GM18951 (cell line): Measurements from ENCODE around the gene NID1.

Experiments
- POLR2A ChIP-seq: IDR thresholded peaks from 4 replicates; pipeline ENCODE4 v1.6.1; 2011; ENCODE audit warnings: mild to moderate bottlenecking; ENCODE audit not compliant: insufficient read length, insufficient read depth; ENCODE audit errors: extremely low read depth
- in situ Hi-C: fragments of 300-500 bp; cut with MboI; formaldehyde crosslinking; loops from one replicate; pipeline ENCODE4 v1.12.0; 2022; ENCODE audit warnings: low sequenced_read_pairs, mixed read lengths, inconsistent platforms; ENCODE audit not compliant: unreplicated experiment

Gene NID1

DNA sequence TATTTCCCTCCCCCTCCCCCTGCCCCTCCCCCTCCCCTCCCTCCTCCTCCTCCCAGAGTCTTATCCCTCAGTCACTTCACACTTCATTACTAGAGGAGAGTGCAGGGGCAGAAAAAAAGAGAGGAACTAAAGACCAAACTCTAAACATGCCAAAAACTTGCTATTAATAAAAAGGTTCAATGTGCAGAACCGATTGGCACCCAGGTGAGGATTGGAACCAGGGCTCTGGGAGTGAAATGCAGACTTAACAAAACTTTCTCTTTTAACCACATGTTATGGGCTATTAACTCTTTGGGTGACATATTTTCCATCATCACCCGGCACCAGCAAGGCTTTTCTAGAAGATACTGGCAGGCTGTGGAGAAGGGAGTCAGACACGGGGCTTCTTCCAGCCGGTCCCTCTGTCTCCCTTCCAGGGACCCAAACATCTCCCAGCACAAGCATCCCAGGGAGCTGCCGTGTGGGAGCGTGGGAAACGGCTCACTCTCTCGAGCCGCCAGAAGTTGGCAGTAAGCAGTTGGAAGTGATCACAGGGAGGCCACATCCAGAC is 13.6 kb downstream of the NID1 start:
- TF ChIP-seq POLR2A: no peak
- in situ Hi-C loops: no loop called here

- in situ Hi-C loops: no loop called here
Observed at GRCh38 chr1:236045771-236046170, 19.1 kb downstream of the NID1 start.

GRCh38 chr1:236044341-236044740 is 20.5 kb downstream of the NID1 start:
- no peak for TF ChIP-seq POLR2A
- in situ Hi-C loops: no loop called here

More at GRCh38 chr1:236045771-236046170, 19.1 kb downstream of the NID1 start:
- TF ChIP-seq POLR2A: no peak

GRCh38 chr1:236041631-236042618 is 23.0 kb downstream of the NID1 start:
- in situ Hi-C loops: no loop called here
- no peak for TF ChIP-seq POLR2A

DNA sequence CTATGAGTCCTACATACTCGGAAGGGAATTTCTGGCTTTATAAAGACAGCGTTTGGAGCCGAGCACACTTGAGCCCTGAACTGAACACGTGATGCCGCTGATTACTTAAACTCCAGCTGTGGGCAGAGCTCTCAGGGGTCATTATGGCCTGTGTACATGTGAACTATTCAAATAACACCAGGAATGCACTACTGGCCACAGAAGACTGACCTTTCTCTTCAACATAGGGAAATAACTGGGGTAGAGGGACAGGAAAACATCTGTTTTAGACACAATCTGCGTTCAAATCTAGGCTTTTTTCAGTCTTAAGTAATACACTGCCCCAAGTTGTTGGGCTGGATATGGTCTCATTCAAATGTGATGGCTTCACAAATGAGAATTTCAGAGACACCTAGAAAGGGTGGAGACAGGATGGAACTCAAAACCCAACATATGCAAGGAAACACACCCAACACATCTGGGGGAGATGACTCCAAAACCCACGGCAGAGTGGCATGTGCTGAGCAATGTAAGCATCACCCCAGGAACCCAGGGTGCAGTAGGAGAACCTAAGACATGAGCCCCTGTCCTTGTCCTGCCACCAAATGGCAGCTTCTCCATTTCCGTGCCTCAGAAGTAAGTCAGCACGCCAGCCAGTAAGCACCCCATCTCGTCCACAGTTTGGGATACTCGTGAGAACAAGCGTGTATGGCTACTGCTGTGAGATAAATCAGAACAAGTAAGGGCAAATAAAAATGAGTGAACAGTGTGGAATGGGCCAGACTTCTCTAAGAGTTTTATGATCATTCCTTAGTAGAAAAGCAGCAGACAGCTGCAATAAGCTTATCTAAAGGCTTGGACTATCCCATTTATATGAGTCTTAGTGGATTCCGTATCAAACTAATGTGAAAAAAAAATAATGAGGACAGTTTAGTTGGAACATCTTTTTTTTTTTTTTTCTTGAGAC is 24.9 kb downstream of the NID1 start:
- TF ChIP-seq POLR2A: no peak
- in situ Hi-C loops: no loop called here

DNA sequence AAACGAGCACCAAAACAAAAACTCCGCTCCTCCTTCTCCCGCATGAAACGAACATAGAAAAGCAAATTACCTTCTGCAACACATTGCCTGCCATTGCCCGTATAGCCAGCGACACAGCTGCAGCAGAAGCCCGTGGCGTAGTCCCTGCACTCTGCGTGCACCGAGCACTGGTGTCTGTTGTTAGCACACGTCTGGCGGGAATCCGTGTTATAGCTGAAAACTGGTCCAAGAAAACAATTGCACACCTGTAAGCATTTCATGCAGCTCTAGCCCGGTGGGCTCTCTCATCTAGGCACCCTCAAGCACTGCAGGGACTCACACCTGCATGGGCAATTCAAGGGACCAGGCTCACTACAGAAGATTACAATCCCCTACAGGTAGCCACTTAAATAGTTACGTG is 26.9 kb downstream of the NID1 start:
- TF ChIP-seq POLR2A: no peak
- in situ Hi-C loops: no loop called here

DNA sequence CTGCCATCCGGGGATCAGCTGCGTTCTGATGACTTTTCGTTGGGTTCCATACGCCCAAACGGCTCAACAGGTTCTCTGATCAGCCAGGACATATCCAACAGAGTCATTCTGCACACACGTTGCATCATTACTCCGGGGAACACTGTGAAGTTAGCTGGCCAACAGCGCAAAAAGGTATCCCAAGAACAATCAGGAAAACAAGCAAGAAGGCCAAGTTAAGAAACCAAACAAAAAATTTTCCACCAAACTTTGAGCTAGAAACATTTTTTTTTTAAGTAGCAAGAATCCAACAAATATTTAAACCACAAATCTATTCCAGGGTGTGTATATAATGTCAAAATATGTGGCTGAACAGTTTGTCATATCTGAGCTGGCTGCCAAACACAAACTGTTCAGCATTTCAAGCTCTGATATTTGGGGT is 29.2 kb downstream of the NID1 start:
- in situ Hi-C loops: no loop called here
- no peak for TF ChIP-seq POLR2A

DNA sequence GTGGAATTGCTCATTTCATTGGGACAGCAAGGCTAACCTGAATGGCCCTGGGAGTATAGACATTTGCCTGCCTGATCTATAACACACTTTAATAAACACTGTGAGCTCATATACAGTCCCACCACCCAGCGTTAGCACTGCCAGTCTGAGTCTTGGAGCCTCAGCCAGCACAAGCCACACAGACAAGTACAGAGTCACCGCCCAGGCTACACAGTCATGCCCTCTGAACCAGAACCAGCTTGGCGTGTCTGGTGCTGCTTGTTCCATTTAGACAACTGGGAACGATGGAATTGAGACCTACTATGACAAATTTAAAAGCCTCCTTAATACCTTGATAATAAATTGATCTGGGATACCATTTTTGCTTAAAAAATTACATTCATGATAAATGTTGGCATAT is 31.6 kb downstream of the NID1 start:
- in situ Hi-C loops: no loop called here
- no peak for TF ChIP-seq POLR2A

DNA sequence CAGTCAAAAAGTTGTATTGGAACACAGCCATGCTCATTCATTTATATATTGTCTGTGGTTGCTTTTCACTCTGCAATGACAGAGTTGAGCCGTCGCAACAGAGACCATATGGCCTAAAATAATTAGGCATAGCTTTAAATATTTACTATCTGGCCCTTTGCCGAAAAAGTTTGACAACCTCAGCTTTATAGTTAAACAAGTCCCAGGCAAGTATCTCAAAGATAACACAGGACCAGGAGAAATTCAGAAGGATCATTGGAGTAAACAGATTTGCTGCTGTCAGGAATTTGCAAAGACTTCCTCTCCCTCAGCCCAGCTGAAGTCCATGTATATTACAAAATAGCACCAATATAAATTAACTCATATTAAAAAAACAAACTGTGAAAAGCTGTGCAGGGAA is 34.4 kb downstream of the NID1 start:
- in situ Hi-C loops: no loop called here

DNA sequence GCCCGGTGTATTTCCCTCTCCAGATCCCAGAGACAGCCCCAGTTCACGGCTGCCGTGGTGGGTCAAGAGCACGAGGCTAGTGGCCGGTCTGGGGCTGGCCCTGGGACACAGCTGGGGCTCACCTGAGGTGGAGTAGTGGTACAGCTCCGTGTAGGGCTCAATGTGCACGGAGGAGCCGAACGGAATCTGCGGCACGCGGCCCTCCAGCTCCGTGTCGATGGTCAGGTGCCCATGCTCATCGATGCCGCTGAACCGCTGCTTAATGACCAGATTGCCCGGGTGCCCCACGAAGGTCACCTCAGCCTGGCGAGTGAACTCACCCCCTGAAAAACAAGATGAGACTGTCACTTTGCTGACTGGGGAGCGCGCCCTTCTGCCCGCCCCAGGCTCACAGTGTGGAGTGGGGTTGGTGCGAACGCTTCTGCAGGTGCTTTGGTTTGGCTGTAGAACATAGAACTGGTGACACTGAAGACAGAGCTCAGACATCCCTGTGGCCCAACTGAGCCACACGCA is 35.4 kb downstream of the NID1 start:
- in situ Hi-C loops: no loop called here

More for the DNA sequence above, 34.4 kb downstream of the NID1 start:
- no peak for TF ChIP-seq POLR2A

DNA sequence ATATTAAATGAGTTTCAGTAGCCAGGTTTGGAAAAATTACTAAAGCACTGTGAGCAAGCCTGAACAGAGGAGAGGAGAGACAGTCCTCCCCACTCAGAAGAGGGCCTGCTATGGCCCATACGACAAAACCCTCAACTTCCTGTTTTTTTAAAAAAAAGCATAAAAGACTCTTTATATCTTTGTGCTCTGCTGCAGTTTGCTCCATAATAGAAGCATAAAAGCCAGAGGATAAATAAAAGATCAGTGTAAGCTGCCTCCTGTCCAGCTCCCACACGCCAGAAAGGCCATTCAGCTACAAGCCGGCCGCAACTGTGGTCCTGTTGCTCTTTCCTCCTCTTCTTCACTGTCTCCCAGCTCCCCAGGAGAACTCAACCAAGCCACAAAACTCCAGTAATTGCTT is 37.8 kb downstream of the NID1 start:
- in situ Hi-C loops: no loop called here
- no peak for TF ChIP-seq POLR2A

More for the DNA sequence above, 35.4 kb downstream of the NID1 start:
- no peak for TF ChIP-seq POLR2A

- TF ChIP-seq POLR2A: no peak
- in situ Hi-C loops: no loop called here
Observed at GRCh38 chr1:236025836-236026235, 39.1 kb downstream of the NID1 start.

- TF ChIP-seq POLR2A: no peak
- in situ Hi-C loops: no loop called here
Observed at GRCh38 chr1:236024641-236025040, 40.2 kb downstream of the NID1 start.
